HEK293 (cell line): ENCODE results near the gene JTB.

Experiments
- EGR2 ChIP-seq: fragments of 450-650 bp; formaldehyde crosslinking; IDR thresholded peaks from 2 replicates; pipeline ENCODE4 v1.5.1; 2016; ENCODE audit warnings: low read depth, missing biosample characterization, missing genetic modification characterization
- OSR2 ChIP-seq: fragments of 450-650 bp; formaldehyde crosslinking; IDR thresholded peaks from 2 replicates; pipeline ENCODE4 v1.5.1; 2016; ENCODE audit warnings: missing biosample characterization, missing genetic modification characterization
- PATZ1 ChIP-seq: fragments of 450-650 bp; formaldehyde crosslinking; IDR thresholded peaks from 2 replicates; pipeline ENCODE4 v1.5.1; 2016; ENCODE audit warnings: missing biosample characterization, missing genetic modification characterization
- SALL2 ChIP-seq: fragments of 450-650 bp; formaldehyde crosslinking; IDR thresholded peaks from 2 replicates; pipeline ENCODE4 v1.5.0; 2017; ENCODE audit warnings: missing biosample characterization, mild to moderate bottlenecking, missing genetic modification characterization, borderline replicate concordance
- SETDB1 ChIP-seq: IDR thresholded peaks from one replicate; pipeline ENCODE4 v1.6.1; 2017; ENCODE audit warnings: mild to moderate bottlenecking, low read length, moderate library complexity, mixed read lengths; ENCODE audit not compliant: insufficient read length
- SP2 ChIP-seq: fragments of 450-650 bp; formaldehyde crosslinking; IDR thresholded peaks from 2 replicates; pipeline ENCODE4 v1.5.1; 2016; ENCODE audit warnings: missing biosample characterization, missing genetic modification characterization
- TCF7L2 ChIP-seq: IDR thresholded peaks from 2 replicates; pipeline ENCODE4 v1.6.1; 2011; ENCODE audit warnings: low read depth, mild to moderate bottlenecking, inconsistent platforms, low read length, moderate library complexity, borderline replicate concordance
- TRIM28 ChIP-seq: IDR thresholded peaks from 2 replicates; pipeline ENCODE4 v1.6.1; 2011; ENCODE audit warnings: low read length, control low read depth, borderline replicate concordance
- ZBTB10 ChIP-seq: fragments of 450-650 bp; formaldehyde crosslinking; IDR thresholded peaks from 2 replicates; pipeline ENCODE4 v1.5.1; 2016; ENCODE audit warnings: missing biosample characterization, missing genetic modification characterization
- ZBTB21 ChIP-seq: fragments of 450-650 bp; formaldehyde crosslinking; IDR thresholded peaks from 2 replicates; pipeline ENCODE4 v1.5.1; 2017; ENCODE audit warnings: missing biosample characterization, missing genetic modification characterization
- ZBTB48 ChIP-seq: fragments of 450-650 bp; formaldehyde crosslinking; IDR thresholded peaks from 2 replicates; pipeline ENCODE4 v1.5.1; 2016; ENCODE audit warnings: missing biosample characterization, missing genetic modification characterization
- ZFP41 ChIP-seq: fragments of 450-650 bp; formaldehyde crosslinking; IDR thresholded peaks from 2 replicates; pipeline ENCODE4 v1.5.1; 2016; ENCODE audit warnings: missing biosample characterization, missing genetic modification characterization, borderline replicate concordance
- ZNF133 ChIP-seq: fragments of 450-650 bp; formaldehyde crosslinking; IDR thresholded peaks from 2 replicates; pipeline ENCODE4 v1.5.1; 2016; ENCODE audit warnings: missing biosample characterization, missing genetic modification characterization
- ZNF16 ChIP-seq: fragments of 450-650 bp; formaldehyde crosslinking; IDR thresholded peaks from 2 replicates; pipeline ENCODE4 v1.5.1; 2016; ENCODE audit warnings: low read depth, missing biosample characterization, missing genetic modification characterization
- ZNF184 ChIP-seq: fragments of 450-650 bp; IDR thresholded peaks from 2 replicates; pipeline ENCODE4 v1.5.1; 2018; ENCODE audit warnings: missing biosample characterization, mild to moderate bottlenecking, missing genetic modification characterization
- ZNF23 ChIP-seq: fragments of 450-650 bp; formaldehyde crosslinking; IDR thresholded peaks from 2 replicates; pipeline ENCODE4 v1.5.1; 2016; ENCODE audit warnings: missing biosample characterization, missing genetic modification characterization, borderline replicate concordance
- ZNF335 ChIP-seq: fragments of 450-650 bp; formaldehyde crosslinking; conservative IDR thresholded peaks from 2 replicates; pipeline ENCODE4 v1.5.1; 2016; ENCODE audit warnings: missing biosample characterization, missing genetic modification characterization
- ZNF449 ChIP-seq: fragments of 450-650 bp; formaldehyde crosslinking; IDR thresholded peaks from 2 replicates; pipeline ENCODE4 v1.5.1; 2017; ENCODE audit warnings: missing biosample characterization, mild to moderate bottlenecking, missing genetic modification characterization, moderate library complexity
- ZNF501 ChIP-seq: fragments of 450-650 bp; formaldehyde crosslinking; IDR thresholded peaks from 2 replicates; pipeline ENCODE4 v1.5.1; 2016; ENCODE audit warnings: missing biosample characterization, missing genetic modification characterization
- ZNF521 ChIP-seq: fragments of 450-650 bp; formaldehyde crosslinking; IDR thresholded peaks from 2 replicates; pipeline ENCODE4 v1.5.1; 2017; ENCODE audit warnings: missing biosample characterization, mild to moderate bottlenecking, missing genetic modification characterization
- ZNF530 ChIP-seq: fragments of 450-650 bp; formaldehyde crosslinking; IDR thresholded peaks from 2 replicates; pipeline ENCODE4 v1.5.1; 2016; ENCODE audit warnings: low read depth, missing biosample characterization, missing genetic modification characterization
- ZNF610 ChIP-seq: fragments of 450-650 bp; formaldehyde crosslinking; IDR thresholded peaks from 2 replicates; pipeline ENCODE4 v1.5.1; 2016; ENCODE audit warnings: missing biosample characterization, missing genetic modification characterization, borderline replicate concordance
- ZNF658 ChIP-seq: fragments of 450-650 bp; formaldehyde crosslinking; IDR thresholded peaks from 2 replicates; pipeline ENCODE4; 2016; ENCODE audit warnings: missing biosample characterization, missing genetic modification characterization
- ZNF660 ChIP-seq: fragments of 450-650 bp; IDR thresholded peaks from 2 replicates; pipeline ENCODE4 v1.5.1; 2018; ENCODE audit warnings: missing biosample characterization, mild to moderate bottlenecking, missing genetic modification characterization
- ZNF768 ChIP-seq: fragments of 450-650 bp; formaldehyde crosslinking; IDR thresholded peaks from 2 replicates; pipeline ENCODE4 v1.5.1; 2018; ENCODE audit warnings: missing biosample characterization, mild to moderate bottlenecking, missing genetic modification characterization
- ZNF777 ChIP-seq: fragments of 450-650 bp; formaldehyde crosslinking; IDR thresholded peaks from 2 replicates; pipeline ENCODE4 v1.5.1; 2017; ENCODE audit warnings: missing biosample characterization, missing genetic modification characterization, borderline replicate concordance
- ZNF792 ChIP-seq: fragments of 450-650 bp; formaldehyde crosslinking; IDR thresholded peaks from 2 replicates; pipeline ENCODE4 v1.5.1; 2016; ENCODE audit warnings: missing biosample characterization, missing genetic modification characterization
- ZNF837 ChIP-seq: fragments of 450-650 bp; formaldehyde crosslinking; IDR thresholded peaks from 2 replicates; pipeline ENCODE4 v1.5.1; 2016; ENCODE audit warnings: missing biosample characterization, missing genetic modification characterization
- TF ChIP-seq, protein P1 (sequence below): fragments of 450-650 bp; formaldehyde crosslinking; IDR thresholded peaks from 2 replicates; pipeline ENCODE4 v1.5.1; 2017; ENCODE audit warnings: missing biosample characterization, missing genetic modification characterization
- TF ChIP-seq, protein P2 (sequence below): fragments of 450-650 bp; formaldehyde crosslinking; IDR thresholded peaks from 2 replicates; pipeline ENCODE4 v1.5.1; 2017; ENCODE audit warnings: missing biosample characterization, missing genetic modification characterization

The JTB gene

DNA sequence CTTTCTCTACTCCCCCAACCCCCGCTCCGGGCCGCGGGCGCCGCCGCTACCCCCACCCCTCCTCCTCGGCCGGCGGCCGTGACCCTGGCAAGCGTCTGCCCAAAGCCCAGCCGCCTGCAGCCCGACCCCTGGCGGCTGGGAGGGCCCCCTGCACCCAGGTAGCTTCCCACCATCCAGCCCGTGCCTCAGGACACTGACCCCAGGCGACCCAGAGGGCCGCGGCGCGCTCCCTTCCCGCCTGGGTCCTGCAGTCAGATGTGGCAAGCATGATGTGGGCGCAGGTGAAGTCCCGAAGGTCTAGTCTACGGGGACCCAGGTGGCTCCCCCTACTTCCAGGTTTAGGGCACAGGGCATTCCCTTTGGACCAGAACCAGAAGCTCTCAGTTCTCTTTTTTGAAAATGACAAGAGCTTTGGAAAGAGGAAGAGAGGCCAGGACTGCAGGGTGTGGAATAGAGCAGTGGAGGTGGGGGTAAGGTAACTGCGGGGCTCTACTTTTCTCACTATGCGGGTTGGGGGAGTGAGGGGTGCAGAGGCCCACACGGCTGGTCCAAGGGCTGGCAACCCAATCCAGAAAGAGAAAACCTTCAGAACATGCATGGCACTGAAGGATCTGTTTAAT lies 30.7 kb downstream of the JTB start, which contains the start of gene DENND4B (continued):
- no peak for TF ChIP-seq ZNF133 (tag by site-specific recombination)
- no peak for TF ChIP-seq ZNF777 (tag by site-specific recombination)
- no peak for TF ChIP-seq SALL2 (tag by site-specific recombination)
- TF ChIP-seq ZNF768 (tag by site-specific recombination): no peak
- TF ChIP-seq ZBTB10: 0 out of 2 replicates have a peak, but pooled peaks have one; percentile 17
- no peak for TF ChIP-seq EGR2
- TF ChIP-seq TRIM28: no peak
- TF ChIP-seq ZNF501 (tag by site-specific recombination): peak; percentile 57; the same call in 1 of the 2 replicates
- no peak for TF ChIP-seq ZBTB21 (tag by site-specific recombination)
- no peak for TF ChIP-seq SETDB1
- no peak; the same call in 1 of the 2 replicates for TF ChIP-seq SP2 (tag by site-specific recombination)
- no peak for TF ChIP-seq ZNF530 (tag by site-specific recombination)
- TF ChIP-seq ZNF16 (tag by site-specific recombination): no peak
- TF ChIP-seq ZNF521 (tag by site-specific recombination): no peak
- no peak for TF ChIP-seq ZNF610 (tag by site-specific recombination)
- TF ChIP-seq, protein P1, sequence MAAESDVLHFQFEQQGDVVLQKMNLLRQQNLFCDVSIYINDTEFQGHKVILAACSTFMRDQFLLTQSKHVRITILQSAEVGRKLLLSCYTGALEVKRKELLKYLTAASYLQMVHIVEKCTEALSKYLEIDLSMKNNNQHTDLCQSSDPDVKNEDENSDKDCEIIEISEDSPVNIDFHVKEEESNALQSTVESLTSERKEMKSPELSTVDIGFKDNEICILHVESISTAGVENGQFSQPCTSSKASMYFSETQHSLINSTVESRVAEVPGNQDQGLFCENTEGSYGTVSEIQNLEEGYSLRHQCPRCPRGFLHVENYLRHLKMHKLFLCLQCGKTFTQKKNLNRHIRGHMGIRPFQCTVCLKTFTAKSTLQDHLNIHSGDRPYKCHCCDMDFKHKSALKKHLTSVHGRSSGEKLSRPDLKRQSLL (tag by site-specific recombination): no peak
- no peak for TF ChIP-seq ZNF792 (tag by site-specific recombination)
- 0 out of 2 replicates have a peak, but pooled peaks have one; percentile 32 for TF ChIP-seq ZNF184 (tag by site-specific recombination)
- TF ChIP-seq ZNF449 (tag by site-specific recombination): 0 out of 2 replicates have a peak, but pooled peaks have one; percentile 40
- TF ChIP-seq ZFP41: no peak
- no peak for TF ChIP-seq ZNF658 (tag by site-specific recombination)
- TF ChIP-seq ZNF335: no peak
- no peak for TF ChIP-seq TCF7L2
- TF ChIP-seq, protein P2, sequence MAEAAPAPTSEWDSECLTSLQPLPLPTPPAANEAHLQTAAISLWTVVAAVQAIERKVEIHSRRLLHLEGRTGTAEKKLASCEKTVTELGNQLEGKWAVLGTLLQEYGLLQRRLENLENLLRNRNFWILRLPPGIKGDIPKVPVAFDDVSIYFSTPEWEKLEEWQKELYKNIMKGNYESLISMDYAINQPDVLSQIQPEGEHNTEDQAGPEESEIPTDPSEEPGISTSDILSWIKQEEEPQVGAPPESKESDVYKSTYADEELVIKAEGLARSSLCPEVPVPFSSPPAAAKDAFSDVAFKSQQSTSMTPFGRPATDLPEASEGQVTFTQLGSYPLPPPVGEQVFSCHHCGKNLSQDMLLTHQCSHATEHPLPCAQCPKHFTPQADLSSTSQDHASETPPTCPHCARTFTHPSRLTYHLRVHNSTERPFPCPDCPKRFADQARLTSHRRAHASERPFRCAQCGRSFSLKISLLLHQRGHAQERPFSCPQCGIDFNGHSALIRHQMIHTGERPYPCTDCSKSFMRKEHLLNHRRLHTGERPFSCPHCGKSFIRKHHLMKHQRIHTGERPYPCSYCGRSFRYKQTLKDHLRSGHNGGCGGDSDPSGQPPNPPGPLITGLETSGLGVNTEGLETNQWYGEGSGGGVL (tag by site-specific recombination): peak; percentile 61
- peak; percentile 28; the same call in 1 of the 2 replicates for TF ChIP-seq ZBTB48
- no peak for TF ChIP-seq ZNF837 (tag by site-specific recombination)
- TF ChIP-seq ZNF23 (tag by site-specific recombination): no peak
- peak; percentile 75; the same call in 1 of the 2 replicates for TF ChIP-seq ZNF660 (tag by site-specific recombination)
- no peak for TF ChIP-seq OSR2 (tag by site-specific recombination)
- TF ChIP-seq PATZ1 (tag by site-specific recombination): peak; percentile 60; the same call in 1 of the 2 replicates
